ENCODE results near the gene MBD3. TPM values are rescaled to one million over a fixed set of nuclear protein-coding genes. Genes with fewer than 3 reads are reported as not detected.

MBD3 gene
- total and polyA plus RNA-seq, 2 donors (not counting 1 experiment from before 2014, with no cell fraction given): 19.8 to 85.2 TPM

- peaks cover 45% of the 10 kb centered on the region for H3K79me2 ChIP-seq (ENCODE audit: control insufficient read depth, insufficient read depth, low read length)
- peaks cover 4% of the 10 kb centered on the region for H3K4me1 ChIP-seq (ENCODE audit: control insufficient read depth, extremely low read depth, insufficient read depth, low read length)
- no peak overlapping the region for H2AFZ ChIP-seq (ENCODE audit: low read length)
- no peaks in the 10 kb centered on the region for H4K20me1 ChIP-seq (ENCODE audit: control insufficient read depth, extremely low read depth, insufficient read depth, low read length)
- no peak overlapping the region for H3K27ac ChIP-seq (ENCODE audit: insufficient read depth, low read length)
- no peaks in the 10 kb centered on the region for H3K27me3 ChIP-seq (ENCODE audit: control insufficient read depth, insufficient read depth, low read length)
- TF ChIP-seq EZH2 (IDR thresholded peaks at IDR 0.05; ENCODE audit: low read length, missing control alignments) (no peak), CTCF (conservative IDR thresholded peaks at IDR 0.05 in 1 of 2, IDR thresholded peaks at IDR 0.05 in 1 of 2; ENCODE audit: low read depth in 1 of 2, low read length in 2 of 2) (no peak)
- no peak overlapping the region for H3K4me2 ChIP-seq (ENCODE audit: extremely low read depth, insufficient read depth, low read length)
- peaks cover 28% of the 10 kb centered on the region for H3K36me3 ChIP-seq (ENCODE audit: control insufficient read depth, insufficient read depth, low read length)
- no peak overlapping the region for H3K4me3 ChIP-seq (replicated peaks in 1 of 4; ENCODE audit: control extremely low read depth in 1 of 4, insufficient read depth in 1 of 4, low read depth in 3 of 4, low read length in 4 of 4)
- no peak for DNase-seq (ENCODE audit: low read depth in 2 of 2)
- no peak overlapping the region for H3K9ac ChIP-seq (ENCODE audit: insufficient read depth, low read length)
- H3K9me3 ChIP-seq (ENCODE audit: control insufficient read depth, insufficient read depth, low read depth, low read length): no peaks in the 10 kb centered on the region
Measured at GRCh38 chr19:1585243-1585580, 7.5 kb downstream of the MBD3 start.

GRCh38 chr19:1584500-1585242 lies 8.0 kb downstream of the MBD3 start:
- no peak overlapping the region for H2AFZ ChIP-seq (ENCODE audit: low read length)
- H3K36me3 ChIP-seq (ENCODE audit: control insufficient read depth, insufficient read depth, low read length): peaks cover 29% of the 10 kb centered on the region
- H3K9me3 ChIP-seq (ENCODE audit: control insufficient read depth, insufficient read depth, low read depth, low read length): no peaks in the 10 kb centered on the region
- H3K79me2 ChIP-seq (ENCODE audit: control insufficient read depth, insufficient read depth, low read length): peaks cover 39% of the 10 kb centered on the region
- H4K20me1 ChIP-seq (ENCODE audit: control insufficient read depth, extremely low read depth, insufficient read depth, low read length): no peaks in the 10 kb centered on the region
- DNase-seq (ENCODE audit: low read depth in 2 of 2): no peak
- H3K4me3 ChIP-seq (replicated peaks in 1 of 4; ENCODE audit: control extremely low read depth in 1 of 4, insufficient read depth in 1 of 4, low read depth in 3 of 4, low read length in 4 of 4): no peak overlapping the region
- H3K4me1 ChIP-seq (ENCODE audit: control insufficient read depth, extremely low read depth, insufficient read depth, low read length): peaks cover under 1% of the 10 kb centered on the region
- H3K27me3 ChIP-seq (ENCODE audit: control insufficient read depth, insufficient read depth, low read length): no peaks in the 10 kb centered on the region
- H3K27ac ChIP-seq (ENCODE audit: insufficient read depth, low read length): no peak overlapping the region
- no peak overlapping the region for H3K9ac ChIP-seq (ENCODE audit: insufficient read depth, low read length)
- H3K4me2 ChIP-seq (ENCODE audit: extremely low read depth, insufficient read depth, low read length): no peak overlapping the region
- TF ChIP-seq EZH2 (IDR thresholded peaks at IDR 0.05; ENCODE audit: low read length, missing control alignments): no peak
- no peak for TF ChIP-seq CTCF (conservative IDR thresholded peaks at IDR 0.05 in 1 of 2, IDR thresholded peaks at IDR 0.05 in 1 of 2; ENCODE audit: low read depth in 1 of 2, low read length in 2 of 2)

- Histone ChIP-seq H3K4me3 (replicated peaks in 1 of 4; ENCODE audit: control extremely low read depth in 1 of 4, insufficient read depth in 1 of 4, low read depth in 3 of 4, low read length in 4 of 4) (no peak overlapping the region), H3K9ac (ENCODE audit: insufficient read depth, low read length) (no peak overlapping the region), H3K4me1 (ENCODE audit: control insufficient read depth, extremely low read depth, insufficient read depth, low read length) (no peaks in the 10 kb centered on the region), H2AFZ (ENCODE audit: low read length) (no peak overlapping the region), H3K4me2 (ENCODE audit: extremely low read depth, insufficient read depth, low read length) (no peak overlapping the region), H3K9me3 (ENCODE audit: control insufficient read depth, insufficient read depth, low read depth, low read length) (no peaks in the 10 kb centered on the region), H3K27ac (ENCODE audit: insufficient read depth, low read length) (no peak overlapping the region), H3K36me3 (ENCODE audit: control insufficient read depth, insufficient read depth, low read length) (peaks cover 42% of the 10 kb centered on the region), H3K79me2 (ENCODE audit: control insufficient read depth, insufficient read depth, low read length) (peaks cover 19% of the 10 kb centered on the region), H3K27me3 (ENCODE audit: control insufficient read depth, insufficient read depth, low read length) (no peaks in the 10 kb centered on the region), H4K20me1 (ENCODE audit: control insufficient read depth, extremely low read depth, insufficient read depth, low read length) (no peaks in the 10 kb centered on the region)
- TF ChIP-seq EZH2 (IDR thresholded peaks at IDR 0.05; ENCODE audit: low read length, missing control alignments) (no peak), CTCF (conservative IDR thresholded peaks at IDR 0.05 in 1 of 2, IDR thresholded peaks at IDR 0.05 in 1 of 2; ENCODE audit: low read depth in 1 of 2, low read length in 2 of 2) (no peak)
- no peak for DNase-seq (ENCODE audit: low read depth in 2 of 2)
Measured at GRCh38 chr19:1582201-1582600, 10.5 kb downstream of the MBD3 start.

Data from fibroblast of lung (primary cell).